Aorta (tissue), 5 donors: ENCODE results near the gene KCNJ1. TPM values are rescaled to one million over a fixed set of nuclear protein-coding genes. Genes with fewer than 3 reads are reported as not detected.

Experiments used
- ATAC-seq: fragments of 200-7000 bp; cut with Tn5 transposase; one replicate; pipeline ENCODE4 v1.9.1; 2022; ENCODE audit warnings: moderate library complexity; ENCODE audit not compliant: low FRiP score
- DNase-seq, 2 donors: peaks; one replicate each; pipeline ENCODE4 v3.0.0-alpha.2; 2020
- H3K27ac ChIP-seq, 2 donors: one replicate each; pipeline ENCODE4 v1.5.1; 2013; ENCODE audit warnings: low read length in 2 of 2, mild to moderate bottlenecking in 2 of 2, moderate library complexity in 2 of 2, control low read depth in 1 of 2, inconsistent platforms in 1 of 2, low read depth in 1 of 2
- H3K27me3 ChIP-seq, 2 donors: one replicate each; pipeline ENCODE4 v1.6.1; 2013; ENCODE audit warnings: control low read depth in 1 of 2, low read length in 1 of 2, mild to moderate bottlenecking in 1 of 2, moderate library complexity in 1 of 2; ENCODE audit not compliant: insufficient read depth in 2 of 2, control insufficient read depth in 1 of 2
- H3K36me3 ChIP-seq, 2 donors: one replicate each; pipeline ENCODE4 v1.6.1; 2013; ENCODE audit warnings: control low read depth in 1 of 2, low read length in 1 of 2, mild to moderate bottlenecking in 1 of 2; ENCODE audit not compliant: insufficient read depth in 2 of 2, control insufficient read depth in 1 of 2
- H3K4me1 ChIP-seq, 2 donors: one replicate each; pipeline ENCODE4 v1.6.1; 2013; ENCODE audit warnings: low read length in 2 of 2, control low read depth in 1 of 2, mild to moderate bottlenecking in 1 of 2, moderate library complexity in 1 of 2; ENCODE audit not compliant: insufficient read depth in 2 of 2, control insufficient read depth in 1 of 2
- H3K4me3 ChIP-seq, 2 donors: one replicate each; pipeline ENCODE4 v1.5.1; 2013; ENCODE audit warnings: low read length in 2 of 2, control low read depth in 1 of 2, mild to moderate bottlenecking in 1 of 2
- H3K9me3 ChIP-seq: one replicate; pipeline ENCODE4 v1.6.1; 2013; ENCODE audit warnings: mild to moderate bottlenecking, low read length; ENCODE audit not compliant: control insufficient read depth
- WGBS, 2 donors: extraction: QIAGEN DNeasy Blood & Tissue Kit; methylation state at CpG; one replicate each; pipeline ENCODE4 v1.1.7; 2013; 5-methylcytosine and 5-hydroxymethylcytosine counted together
- intact Hi-C, 2 donors: fragments of 100-400 bp; cut with DNase I; formaldehyde crosslinking; loops; one replicate each; pipeline versions ENCODE4 v1.14.2 to v1.15.0; 2022
- polyA plus RNA-seq, 2 donors: library from polyadenylated mRNA; stranded (reverse); fragments of 200-250 nt; gene quantifications; one replicate each; pipeline ENCODE4 v1.2.3, GENCODE V29; 2013
- total RNA-seq, 2 donors: library from RNA; stranded (reverse); fragmentation: NEBNext Ultra II Directional; extraction: Animal tissue kit (Norgen Biotek cat#: 25700); gene quantifications; one replicate each; pipeline ENCODE4 v1.2.1, GENCODE V29; 2021
- donor health status: healthy with polysubstance abuse.
- donor health status: Bipolar disorder and iron deficiency.
- donor health status: DM: no; HTN: no; CAD: no.
- donor health status: DM: no; HTN: no; CAD: no.
- donor health status: DM: yes; HTN: yes; CAD: no.

The KCNJ1 gene
- total and polyA plus RNA-seq, 4 donors, result 0.19 to 0.24 TPM; not detected in 2

DNA sequence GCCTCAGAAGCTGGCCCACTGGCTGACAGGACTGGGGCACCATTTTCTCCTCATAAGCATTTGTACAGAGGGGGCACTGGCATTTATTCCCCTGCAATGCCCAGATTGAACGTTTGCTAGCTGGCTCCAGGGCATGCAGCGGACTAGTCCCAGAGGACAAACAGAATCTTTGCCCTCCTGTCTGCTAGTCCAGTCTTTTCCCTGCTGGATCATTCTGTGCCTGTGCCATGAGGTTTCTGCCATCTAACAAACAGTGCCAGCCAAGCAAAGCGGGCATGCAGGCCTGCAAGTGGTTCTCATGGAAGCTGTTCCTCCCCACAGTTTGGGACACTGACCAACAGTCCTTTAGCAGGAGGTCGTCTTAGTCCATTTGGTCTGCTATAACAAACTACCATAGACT, 53.4 kb downstream of the KCNJ1 start:
- intact Hi-C loops, result no loop called here
- Histone ChIP-seq H3K27ac (no peak overlapping the region), H3K4me1 (no peaks in the 10 kb centered on the region), H3K9me3 (no peaks in the 10 kb centered on the region), H3K4me3 (no peak overlapping the region), H3K27me3 (no peaks in the 10 kb centered on the region), H3K36me3 (no peaks in the 10 kb centered on the region)
- DNase-seq (no peak), ATAC-seq (no peak)
- 81 to 85% methylated on average over 4 of the region's 4 CpGs for WGBS, 2 donors

DNA sequence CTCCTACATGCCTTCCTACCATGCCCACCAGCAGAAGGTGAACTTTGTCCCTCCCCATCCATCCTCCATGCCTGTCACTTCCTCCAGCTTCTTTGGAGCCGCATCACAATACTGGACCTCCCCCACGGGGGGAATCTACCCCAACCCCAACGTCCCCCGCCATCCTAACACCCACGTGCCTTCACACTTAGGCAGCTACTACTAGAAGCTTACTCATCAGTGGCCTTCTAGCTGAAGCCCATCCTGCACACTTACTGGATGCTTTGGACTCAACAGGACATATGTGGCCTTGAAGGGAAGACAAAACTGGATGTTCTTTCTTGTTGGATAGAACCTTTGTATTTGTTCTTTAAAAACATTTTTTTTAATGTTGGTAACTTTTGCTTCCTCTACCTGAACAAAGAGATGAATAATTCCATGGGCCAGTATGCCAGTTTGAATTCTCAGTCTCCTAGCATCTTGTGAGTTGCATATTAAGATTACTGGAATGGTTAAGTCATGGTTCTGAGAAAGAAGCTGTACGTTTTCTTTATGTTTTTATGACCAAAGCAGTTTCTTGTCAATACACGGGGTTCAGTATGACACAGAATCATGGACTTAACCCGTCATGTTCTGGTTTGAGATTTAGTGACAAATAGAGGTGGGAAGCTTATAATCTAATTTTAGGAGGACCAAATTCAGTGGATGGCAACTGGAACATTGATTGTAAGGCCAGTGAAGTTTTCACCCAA, 56.1 kb downstream of the KCNJ1 start:
- Histone ChIP-seq H3K9me3 (no peaks in the 10 kb centered on the region), H3K4me1 (no peaks in the 10 kb centered on the region), H3K27ac (no peak overlapping the region), H3K27me3 (no peaks in the 10 kb centered on the region), H3K36me3 (no peaks in the 10 kb centered on the region), H3K4me3 (no peak overlapping the region)
- ATAC-seq (no peak), DNase-seq (no peak)
- intact Hi-C loops, result no loop called here
- 85 to 89% methylated on average over 8 of the region's 8 CpGs for WGBS, 2 donors

DNA sequence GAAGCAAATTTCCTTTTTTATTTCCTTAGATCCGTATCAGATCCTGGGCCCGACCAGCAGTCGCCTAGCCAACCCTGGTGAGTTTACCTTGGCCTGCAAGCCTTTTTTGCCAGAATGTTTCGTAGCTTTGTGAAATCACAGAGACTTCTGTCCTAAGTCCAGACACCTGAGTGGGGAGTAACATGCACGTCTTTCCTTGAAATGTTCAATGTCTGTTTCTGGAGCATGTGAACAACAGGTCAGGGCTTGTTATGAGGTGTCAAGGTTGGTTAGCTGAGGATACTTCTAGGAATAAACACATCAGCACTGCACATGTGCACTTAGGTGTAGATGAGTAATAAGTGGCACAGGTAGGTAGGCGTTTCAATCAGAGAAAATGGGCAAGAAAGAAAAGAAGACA, 58.0 kb downstream of the KCNJ1 start:
- Histone ChIP-seq H3K4me1 (no peaks in the 10 kb centered on the region), H3K36me3 (no peaks in the 10 kb centered on the region), H3K9me3 (no peaks in the 10 kb centered on the region), H3K27ac (no peak overlapping the region), H3K4me3 (no peak overlapping the region), H3K27me3 (no peaks in the 10 kb centered on the region)
- DNase-seq (no peak), ATAC-seq (no peak)
- WGBS, 2 donors, result 32 to 35% methylated on average over 6 of the region's 6 CpGs
- intact Hi-C loops, result no loop called here

- Histone ChIP-seq H3K27ac (no peak overlapping the region), H3K4me3 (no peak overlapping the region), H3K4me1 (no peaks in the 10 kb centered on the region), H3K27me3 (no peaks in the 10 kb centered on the region), H3K36me3 (no peaks in the 10 kb centered on the region), H3K9me3 (no peaks in the 10 kb centered on the region)
- ATAC-seq (no peak), DNase-seq (no peak)
- intact Hi-C loops, result no loop called here
These were observed 59.2 kb downstream of the KCNJ1 start for GRCh38 chr11:128807909-128808308.

DNA sequence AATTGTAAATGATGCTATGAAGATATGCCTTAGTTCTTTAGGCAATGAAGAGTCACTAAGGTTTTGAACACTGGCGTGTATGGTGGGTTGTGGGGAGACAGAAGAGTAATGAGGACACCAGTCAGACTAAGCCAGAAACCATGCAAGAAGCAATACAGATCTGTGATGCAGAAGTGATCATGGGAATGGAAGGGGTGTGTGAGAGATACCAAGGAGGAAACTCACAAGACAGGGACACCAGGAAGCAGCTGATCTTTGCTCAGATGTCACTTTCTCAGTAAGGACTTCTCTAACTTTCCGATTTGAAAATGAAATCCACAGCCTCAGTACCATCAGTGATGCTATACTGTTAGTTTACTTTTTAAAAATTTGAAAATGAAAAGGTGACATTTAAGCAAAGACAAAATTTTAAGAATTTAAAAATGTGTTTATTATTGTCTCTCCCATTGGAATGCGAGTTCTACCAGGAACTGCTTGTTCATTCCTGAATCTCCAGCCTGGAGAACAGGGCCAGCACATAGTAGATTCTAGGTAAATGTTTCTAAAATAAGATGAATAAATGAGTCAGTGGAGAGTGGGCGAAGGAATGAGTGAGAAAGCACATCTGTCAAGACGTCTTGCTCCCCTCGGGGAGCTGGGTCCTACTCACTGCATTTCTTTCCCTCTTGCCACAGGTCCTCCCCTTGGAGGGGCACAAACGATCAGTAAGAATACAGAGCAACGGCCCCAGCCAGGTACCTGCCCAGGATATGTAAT, 60.4 kb downstream of the KCNJ1 start:
- DNase-seq (no peak), ATAC-seq (no peak)
- no peaks in the 10 kb centered on the region for H3K9me3 ChIP-seq
- H3K27me3 ChIP-seq, result no peaks in the 10 kb centered on the region
- no peaks in the 10 kb centered on the region for H3K4me1 ChIP-seq
- intact Hi-C loops, result no loop called here
- no peaks in the 10 kb centered on the region for H3K36me3 ChIP-seq
- H3K27ac ChIP-seq, result no peak overlapping the region
- no peak overlapping the region for H3K4me3 ChIP-seq
- 69 to 76% methylated on average over 8 of the region's 8 CpGs for WGBS, 2 donors

GRCh38 chr11:128804481-128804880, 62.6 kb downstream of the KCNJ1 start:
- WGBS, 2 donors, result 84 to 96% methylated on average over 5 of the region's 5 CpGs
- DNase-seq (no peak), ATAC-seq (no peak)
- H3K27ac ChIP-seq, result no peak overlapping the region
- no peaks in the 10 kb centered on the region for H3K9me3 ChIP-seq
- no peaks in the 10 kb centered on the region for H3K27me3 ChIP-seq
- H3K4me1 ChIP-seq, result no peaks in the 10 kb centered on the region
- intact Hi-C loops, result no loop called here
- no peak overlapping the region for H3K4me3 ChIP-seq
- H3K36me3 ChIP-seq, result no peaks in the 10 kb centered on the region

DNA sequence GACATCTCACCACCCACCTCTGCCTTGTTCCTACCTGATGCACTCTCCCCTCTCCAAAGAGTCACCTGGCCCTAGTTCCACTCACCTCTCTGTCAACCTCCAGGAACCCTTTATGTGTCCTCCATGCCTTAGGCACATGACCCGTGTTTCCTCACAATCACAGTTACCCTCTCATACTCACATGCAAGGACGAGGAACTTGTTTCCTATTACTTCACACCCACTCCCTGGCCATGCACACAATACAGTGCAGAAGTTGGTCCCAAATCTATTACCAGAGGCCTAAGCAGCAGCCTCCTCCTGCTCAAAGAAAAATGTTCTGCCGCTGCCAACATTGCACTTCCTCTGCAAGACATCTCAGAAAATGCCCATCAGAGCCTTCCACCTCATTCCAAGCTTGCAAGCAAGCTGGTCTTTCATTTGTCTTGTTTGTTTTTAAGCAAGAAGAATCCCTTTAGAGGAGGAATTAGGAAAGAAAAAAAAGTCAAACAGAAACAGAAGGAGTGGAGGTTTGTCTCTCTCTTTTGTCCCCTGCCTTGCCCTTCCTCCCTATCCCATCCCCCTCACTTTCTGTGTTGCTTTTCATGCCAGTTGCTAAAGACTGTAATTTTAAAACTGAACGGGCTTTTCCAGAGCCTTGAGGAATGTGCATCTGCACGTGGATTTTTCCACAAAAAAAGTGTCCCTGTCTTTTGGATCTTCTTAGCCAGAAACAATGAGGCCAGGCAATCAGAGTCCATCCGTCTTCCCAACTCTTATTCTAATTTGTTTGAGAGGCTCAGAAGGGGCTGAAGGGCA, 63.4 kb downstream of the KCNJ1 start:
- DNase-seq (no peak), ATAC-seq (no peak)
- Histone ChIP-seq H3K27me3 (no peaks in the 10 kb centered on the region), H3K36me3 (no peaks in the 10 kb centered on the region), H3K4me3 (no peak overlapping the region), H3K27ac (no peak overlapping the region), H3K4me1 (no peaks in the 10 kb centered on the region), H3K9me3 (no peaks in the 10 kb centered on the region)
- intact Hi-C loops, result no loop called here
- 65 to 78% methylated on average over 6 of the region's 6 CpGs for WGBS, 2 donors

DNA sequence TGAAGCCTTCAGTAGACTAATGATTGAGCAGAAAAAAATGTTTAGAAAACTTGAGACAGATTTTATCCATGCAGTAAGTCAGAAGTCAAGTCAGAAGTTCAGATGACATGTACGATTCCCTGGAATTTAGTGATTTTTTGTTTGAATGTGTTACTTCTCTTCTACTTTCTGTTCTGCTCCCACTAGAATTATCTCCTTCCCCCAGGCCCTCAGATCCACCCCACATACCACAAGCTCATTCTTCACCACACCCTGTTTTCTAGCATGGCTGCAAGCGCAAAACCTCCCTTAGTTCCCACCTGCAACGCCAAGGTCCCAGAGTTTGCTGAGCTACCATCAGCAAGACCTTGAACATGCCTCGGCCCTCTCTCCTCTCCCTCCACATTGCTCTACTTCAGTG, 64.1 kb downstream of the KCNJ1 start:
- Histone ChIP-seq H3K36me3 (no peaks in the 10 kb centered on the region), H3K27me3 (no peaks in the 10 kb centered on the region), H3K9me3 (no peaks in the 10 kb centered on the region), H3K4me1 (no peaks in the 10 kb centered on the region), H3K27ac (no peak overlapping the region), H3K4me3 (no peak overlapping the region)
- no peak for DNase-seq
- intact Hi-C loops, result no loop called here
- 95 to 97% methylated on average over 4 of the region's 4 CpGs for WGBS, 2 donors
- no peak for ATAC-seq
